IPS-20b (cell line): Measurements from ENCODE around the gene AMIGO2.
"Not testable (repeated sequence)": the region's sequence is repeated elsewhere in the genome, so short reads cannot be mapped to it uniquely, and the experiment has no call there.

Source experiments
- H3K27ac ChIP-seq: one replicate; pipeline ENCODE4 v1.5.1; 2013; ENCODE audit warnings: low read length
- H3K27me3 ChIP-seq: 2 replicates; pipeline ENCODE4 v1.6.1; 2013; ENCODE audit warnings: mild to moderate bottlenecking, low read length, inconsistent platforms; ENCODE audit not compliant: insufficient read depth
- H3K36me3 ChIP-seq: 2 replicates; pipeline ENCODE4 v1.6.1; 2013; ENCODE audit warnings: low read depth, mild to moderate bottlenecking, inconsistent platforms, low read length, moderate library complexity; ENCODE audit not compliant: insufficient read depth
- H3K4me1 ChIP-seq: 2 replicates; pipeline ENCODE4 v1.6.1; 2013; ENCODE audit warnings: mild to moderate bottlenecking, control low read depth, inconsistent platforms, low read length, moderate library complexity; ENCODE audit not compliant: insufficient read depth
- H3K4me3 ChIP-seq: 2 replicates; pipeline ENCODE4 v1.5.1; 2013; ENCODE audit warnings: mild to moderate bottlenecking, low read length, inconsistent platforms
- H3K9ac ChIP-seq: 2 replicates; pipeline ENCODE4 v1.6.1; 2013; ENCODE audit warnings: low read depth, mild to moderate bottlenecking, inconsistent platforms, low read length, moderate library complexity
- H3K9me3 ChIP-seq: 2 replicates; pipeline ENCODE4 v1.6.1; 2013; ENCODE audit warnings: mild to moderate bottlenecking, low read depth, low read length, inconsistent platforms; ENCODE audit not compliant: insufficient read depth

AMIGO2 gene

GRCh38 chr12:47079468-47079980 is at the start of gene AMIGO2, which contains the start of gene PCED1B:
TSS of gene AMIGO2 (minus strand) at chr12:47079959. CDS start at chr12:47079002, 957 bp downstream.
TSS of gene PCED1B (plus strand) at chr12:47079621. CDS start at chr12:47235064, 155,443 bp downstream.
- Histone ChIP-seq H3K27me3 (peaks cover 38% of the 10 kb centered on the region), H3K4me1 (peaks cover 14% of the 10 kb centered on the region), H3K4me3 (peak within 1 kb of the TSS; percentile 83), H3K9me3 (no peaks in the 10 kb centered on the region), H3K27ac (no peak within 1 kb of the TSS), H3K9ac (peak within 1 kb of the TSS; percentile 43; the same call in 1 of the 2 replicates), H3K36me3 (no peaks in the 10 kb centered on the region)

- H3K4me1 ChIP-seq = no peaks in the 10 kb centered on the region
- H3K4me3 ChIP-seq = no peak overlapping the region
- H3K36me3 ChIP-seq = no peaks in the 10 kb centered on the region
- H3K27ac ChIP-seq = no peak overlapping the region
- H3K9ac ChIP-seq = no peak overlapping the region
- H3K9me3 ChIP-seq = no peaks in the 10 kb centered on the region
- H3K27me3 ChIP-seq = no peaks in the 10 kb centered on the region
Observed at GRCh38 chr12:47126246-47126645, 46.5 kb upstream of the AMIGO2 start.

GRCh38 chr12:47124451-47124850 is 44.7 kb upstream of the AMIGO2 start:
- Histone ChIP-seq H3K9ac (no peak overlapping the region), H3K36me3 (no peaks in the 10 kb centered on the region), H3K27me3 (no peaks in the 10 kb centered on the region), H3K4me1 (no peaks in the 10 kb centered on the region), H3K4me3 (no peak overlapping the region), H3K9me3 (no peaks in the 10 kb centered on the region), H3K27ac (no peak overlapping the region)

- no peaks in the 10 kb centered on the region for H3K4me1 ChIP-seq
- H3K27ac ChIP-seq = no peak overlapping the region
- no peak overlapping the region for H3K4me3 ChIP-seq
- no peaks in the 10 kb centered on the region for H3K9me3 ChIP-seq
- no peaks in the 10 kb centered on the region for H3K27me3 ChIP-seq
- no peaks in the 10 kb centered on the region for H3K36me3 ChIP-seq
- H3K9ac ChIP-seq = no peak overlapping the region
Observed at GRCh38 chr12:47123730-47124129, 44.0 kb upstream of the AMIGO2 start.

- no peak overlapping the region for H3K27ac ChIP-seq
- H3K9ac ChIP-seq = no peak overlapping the region
- H3K4me1 ChIP-seq = no peaks in the 10 kb centered on the region
- H3K4me3 ChIP-seq = no peak overlapping the region
- no peaks in the 10 kb centered on the region for H3K9me3 ChIP-seq
- no peaks in the 10 kb centered on the region for H3K36me3 ChIP-seq
- H3K27me3 ChIP-seq = no peaks in the 10 kb centered on the region
Observed at GRCh38 chr12:47122602-47123001, 42.8 kb upstream of the AMIGO2 start.

GRCh38 chr12:47121146-47121545 is 41.4 kb upstream of the AMIGO2 start:
- no peak overlapping the region for H3K9ac ChIP-seq
- no peaks in the 10 kb centered on the region for H3K9me3 ChIP-seq
- H3K27me3 ChIP-seq = no peaks in the 10 kb centered on the region
- H3K4me1 ChIP-seq = no peaks in the 10 kb centered on the region
- H3K36me3 ChIP-seq = no peaks in the 10 kb centered on the region
- H3K27ac ChIP-seq = no peak overlapping the region
- H3K4me3 ChIP-seq = no peak overlapping the region

- Histone ChIP-seq H3K36me3 (no peaks in the 10 kb centered on the region), H3K9ac (no peak overlapping the region), H3K27ac (no peak overlapping the region), H3K4me1 (no peaks in the 10 kb centered on the region), H3K9me3 (no peaks in the 10 kb centered on the region), H3K27me3 (no peaks in the 10 kb centered on the region), H3K4me3 (no peak overlapping the region)
Observed at GRCh38 chr12:47120736-47121135, 41.0 kb upstream of the AMIGO2 start.

- not testable (repeated sequence) for H3K9ac ChIP-seq, H3K4me1 ChIP-seq, H3K27me3 ChIP-seq, H3K27ac ChIP-seq, H3K36me3 ChIP-seq, H3K4me3 ChIP-seq, H3K9me3 ChIP-seq
Observed at GRCh38 chr12:47117305-47117704, 37.5 kb upstream of the AMIGO2 start.

- no peak overlapping the region for H3K9ac ChIP-seq
- no peaks in the 10 kb centered on the region for H3K27me3 ChIP-seq
- no peak overlapping the region for H3K4me3 ChIP-seq
- H3K9me3 ChIP-seq = no peaks in the 10 kb centered on the region
- H3K27ac ChIP-seq = no peak overlapping the region
- no peaks in the 10 kb centered on the region for H3K4me1 ChIP-seq
- no peaks in the 10 kb centered on the region for H3K36me3 ChIP-seq
Observed at GRCh38 chr12:47114481-47114892, 34.7 kb upstream of the AMIGO2 start.

GRCh38 chr12:47112679-47113078 is 32.9 kb upstream of the AMIGO2 start:
- Histone ChIP-seq H3K27ac (no peak overlapping the region), H3K4me1 (no peaks in the 10 kb centered on the region), H3K9me3 (no peaks in the 10 kb centered on the region), H3K4me3 (no peak overlapping the region), H3K36me3 (no peaks in the 10 kb centered on the region), H3K27me3 (no peaks in the 10 kb centered on the region), H3K9ac (no peak overlapping the region)

- H3K36me3 ChIP-seq = no peaks in the 10 kb centered on the region
- no peak overlapping the region for H3K9ac ChIP-seq
- no peaks in the 10 kb centered on the region for H3K9me3 ChIP-seq
- no peaks in the 10 kb centered on the region for H3K27me3 ChIP-seq
- no peak overlapping the region for H3K27ac ChIP-seq
- no peak overlapping the region for H3K4me3 ChIP-seq
- no peaks in the 10 kb centered on the region for H3K4me1 ChIP-seq
Observed at GRCh38 chr12:47111854-47112253, 32.1 kb upstream of the AMIGO2 start.

- no peak overlapping the region for H3K27ac ChIP-seq
- no peaks in the 10 kb centered on the region for H3K36me3 ChIP-seq
- H3K4me1 ChIP-seq = no peaks in the 10 kb centered on the region
- H3K9ac ChIP-seq = no peak overlapping the region
- no peaks in the 10 kb centered on the region for H3K27me3 ChIP-seq
- no peak overlapping the region for H3K4me3 ChIP-seq
- H3K9me3 ChIP-seq = no peaks in the 10 kb centered on the region
Observed at GRCh38 chr12:47111392-47111778, 31.6 kb upstream of the AMIGO2 start.
